Peyer's patch (tissue), 4 donors: Measurements from ENCODE around the gene SEMA3F. TPM values are rescaled to one million over a fixed set of nuclear protein-coding genes. Genes with fewer than 3 reads are reported as not detected.

Experiments
- DNase-seq, 3 donors: peaks; one replicate each; pipeline ENCODE4 v3.0.0-alpha.2; 2017 to 2019
- H3K27ac ChIP-seq, 4 donors: fragments of 200-600 bp; sonication (generic); one replicate each; pipeline ENCODE4 v1.5.1; 2016 to 2019
- H3K27me3 ChIP-seq, 2 donors: fragments of 200-600 bp; sonication (generic); one replicate each; pipeline ENCODE4 v1.5.1; 2019
- H3K36me3 ChIP-seq, 3 donors: fragments of 200-600 bp; sonication (generic); one replicate each; pipeline ENCODE4 v1.5.1; 2016 to 2019
- H3K4me1 ChIP-seq, 4 donors: fragments of 200-600 bp; sonication (generic); one replicate each; pipeline ENCODE4 v1.5.1; 2016 to 2019
- H3K4me3 ChIP-seq, 4 donors: fragments of 200-600 bp; sonication (generic); 1 replicate in 3 of 4; 2 replicates in 1 of 4; pipeline ENCODE4 v1.5.1; 2016 to 2019; ENCODE audit warnings: mild to moderate bottlenecking in 1 of 4
- H3K9me3 ChIP-seq, 4 donors: fragments of 200-600 bp; sonication (generic); one replicate each; pipeline ENCODE4 v1.5.1; 2016 to 2019; ENCODE audit warnings: mild to moderate bottlenecking in 1 of 4
- POLR2A ChIP-seq, 2 donors: fragments of 450-650 bp; IDR thresholded peaks; one replicate each; pipeline ENCODE4 v1.5.1; 2017; ENCODE audit warnings: antibody characterized with exemption in 2 of 2, mild to moderate bottlenecking in 2 of 2, moderate library complexity in 2 of 2
- total RNA-seq, 4 donors: library from RNA; depleted of rRNA; stranded (reverse); fragments of >200 nt; gene quantifications; one replicate each; pipeline ENCODE4 v1.1.0, GENCODE V29; 2016
- TF ChIP-seq, protein P1 (sequence below), 6 experiments: fragments of 450-650 bp in 4 of 6; fragments of 200-600 bp in 2 of 6; sonication (generic) in 1 of 6; IDR thresholded peaks; one replicate each; pipeline ENCODE4 v1.5.1; 2017 to 2019; ENCODE audit warnings: antibody characterized with exemption in 6 of 6, mild to moderate bottlenecking in 3 of 6, moderate library complexity in 1 of 6

Gene SEMA3F
- total RNA-seq, 4 donors from 2014 or later: 21.2 to 41.0 (median 23.2) TPM

DNA sequence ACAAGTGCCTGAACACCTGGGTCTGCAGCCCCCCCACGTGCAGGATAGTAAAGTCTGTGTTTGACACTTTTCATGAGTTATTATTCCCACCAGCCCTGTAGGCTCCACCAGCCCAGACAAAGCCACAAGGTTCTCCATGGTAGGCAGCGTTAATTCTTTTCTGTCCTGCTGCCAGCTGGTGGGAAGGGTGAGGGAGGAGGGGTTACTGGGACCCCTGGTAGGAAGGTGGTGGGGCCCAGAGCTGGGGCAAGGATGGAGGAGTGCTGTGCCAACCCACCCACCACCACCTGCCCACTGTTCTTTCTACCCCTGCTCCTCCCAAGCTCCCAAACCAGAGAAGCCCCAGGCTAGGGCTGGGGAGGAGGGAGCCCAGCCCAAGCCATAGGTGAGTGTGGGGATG, 20.8 kb upstream of the SEMA3F start:
- no peak overlapping the region for H3K27ac ChIP-seq
- no peaks in the 10 kb centered on the region for H3K9me3 ChIP-seq
- H3K36me3 ChIP-seq: no peaks in the 10 kb centered on the region
- no peak overlapping the region for H3K4me3 ChIP-seq
- H3K27me3 ChIP-seq: no peaks in the 10 kb centered on the region
- DNase-seq: no peak
- TF ChIP-seq, protein P1, sequence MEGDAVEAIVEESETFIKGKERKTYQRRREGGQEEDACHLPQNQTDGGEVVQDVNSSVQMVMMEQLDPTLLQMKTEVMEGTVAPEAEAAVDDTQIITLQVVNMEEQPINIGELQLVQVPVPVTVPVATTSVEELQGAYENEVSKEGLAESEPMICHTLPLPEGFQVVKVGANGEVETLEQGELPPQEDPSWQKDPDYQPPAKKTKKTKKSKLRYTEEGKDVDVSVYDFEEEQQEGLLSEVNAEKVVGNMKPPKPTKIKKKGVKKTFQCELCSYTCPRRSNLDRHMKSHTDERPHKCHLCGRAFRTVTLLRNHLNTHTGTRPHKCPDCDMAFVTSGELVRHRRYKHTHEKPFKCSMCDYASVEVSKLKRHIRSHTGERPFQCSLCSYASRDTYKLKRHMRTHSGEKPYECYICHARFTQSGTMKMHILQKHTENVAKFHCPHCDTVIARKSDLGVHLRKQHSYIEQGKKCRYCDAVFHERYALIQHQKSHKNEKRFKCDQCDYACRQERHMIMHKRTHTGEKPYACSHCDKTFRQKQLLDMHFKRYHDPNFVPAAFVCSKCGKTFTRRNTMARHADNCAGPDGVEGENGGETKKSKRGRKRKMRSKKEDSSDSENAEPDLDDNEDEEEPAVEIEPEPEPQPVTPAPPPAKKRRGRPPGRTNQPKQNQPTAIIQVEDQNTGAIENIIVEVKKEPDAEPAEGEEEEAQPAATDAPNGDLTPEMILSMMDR (IDR thresholded peaks at IDR 0.05): no peak
- no peak for TF ChIP-seq POLR2A (IDR thresholded peaks at IDR 0.05)
- no peaks in the 10 kb centered on the region for H3K4me1 ChIP-seq

DNA sequence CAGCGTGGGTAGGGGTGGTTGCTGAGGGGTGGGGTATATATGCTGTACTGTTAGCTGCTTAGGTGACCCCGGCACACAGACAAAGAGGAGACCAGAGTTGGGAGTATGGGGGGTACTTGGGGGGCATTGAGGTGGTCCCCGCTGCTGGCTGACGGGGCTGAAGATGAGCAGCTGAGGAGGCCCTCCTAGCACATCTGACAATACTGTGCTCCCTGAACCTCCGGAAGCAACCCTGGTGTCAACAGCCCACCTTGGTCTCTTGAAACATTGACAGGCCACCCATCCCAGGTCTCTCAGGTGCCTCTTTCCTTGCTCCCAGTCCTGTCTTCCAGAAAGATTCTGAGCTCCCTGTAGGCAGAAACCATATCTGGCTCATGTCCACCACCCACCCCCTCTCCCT, 19.2 kb upstream of the SEMA3F start:
- Histone ChIP-seq H3K4me3 (no peak overlapping the region), H3K27me3 (no peaks in the 10 kb centered on the region), H3K4me1 (no peaks in the 10 kb centered on the region), H3K36me3 (no peaks in the 10 kb centered on the region), H3K27ac (no peak overlapping the region), H3K9me3 (no peaks in the 10 kb centered on the region)
- TF ChIP-seq POLR2A (IDR thresholded peaks at IDR 0.05): no peak
- TF ChIP-seq, protein P1 (IDR thresholded peaks at IDR 0.05): no peak
- no peak for DNase-seq

DNA sequence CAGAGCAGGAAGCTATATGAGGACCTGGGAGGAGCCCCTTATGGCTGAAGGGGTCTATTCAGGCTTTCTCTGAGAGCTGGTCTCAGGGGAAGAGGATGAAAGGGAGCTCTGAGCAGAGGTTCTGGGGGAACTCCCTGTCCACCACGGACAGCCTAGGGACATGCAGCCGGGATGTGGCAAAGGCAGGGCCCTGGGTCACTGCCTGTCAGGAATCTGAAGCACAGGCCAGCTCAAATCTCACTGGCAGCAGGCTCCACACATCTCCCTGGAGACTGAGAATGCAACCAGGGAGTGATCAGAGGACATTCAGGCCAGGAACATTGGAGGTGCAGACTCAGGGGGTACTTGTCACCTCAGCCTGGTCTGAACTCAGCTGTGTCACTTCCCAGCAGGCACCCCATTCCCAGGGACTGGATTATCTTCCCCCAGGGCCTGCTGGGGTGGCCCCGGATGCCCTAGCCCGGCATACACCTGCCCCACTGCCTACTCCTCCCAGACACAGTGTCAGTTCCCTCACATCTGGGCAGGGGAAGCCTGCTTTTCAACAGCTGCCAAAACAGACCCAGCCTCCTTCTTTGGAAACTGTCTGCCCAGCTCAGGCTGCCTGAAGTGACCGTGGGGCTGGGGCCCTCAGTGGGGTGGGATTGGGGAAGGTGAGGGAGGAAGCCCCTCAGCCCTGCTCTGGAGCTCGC, 18.3 kb upstream of the SEMA3F start:
- no peak for DNase-seq
- no peaks in the 10 kb centered on the region for H3K4me1 ChIP-seq
- no peaks in the 10 kb centered on the region for H3K9me3 ChIP-seq
- no peaks in the 10 kb centered on the region for H3K27me3 ChIP-seq
- TF ChIP-seq, protein P1 (IDR thresholded peaks at IDR 0.05): no peak
- TF ChIP-seq POLR2A (IDR thresholded peaks at IDR 0.05): no peak
- no peak overlapping the region for H3K27ac ChIP-seq
- no peaks in the 10 kb centered on the region for H3K36me3 ChIP-seq
- H3K4me3 ChIP-seq: no peak overlapping the region

DNA sequence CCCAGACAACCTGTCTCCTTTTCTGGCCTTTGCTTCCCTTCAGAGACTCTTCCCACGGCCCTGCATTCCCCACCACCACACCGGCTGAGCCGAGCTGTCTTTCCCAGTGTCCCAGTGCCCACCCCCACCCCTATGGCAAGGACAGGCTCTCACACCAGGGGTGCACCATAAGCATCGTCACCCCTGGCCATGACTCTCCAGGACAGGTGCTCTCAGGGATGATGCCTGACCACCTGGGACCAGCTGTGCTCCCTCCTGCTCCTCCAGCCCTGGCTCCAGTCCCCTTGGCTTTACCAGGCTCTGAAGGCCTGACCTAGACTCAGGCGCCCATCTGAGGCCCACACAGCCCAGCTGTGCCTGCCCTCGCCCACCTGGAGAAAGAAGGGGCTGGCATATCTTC, 17.6 kb upstream of the SEMA3F start:
- no peak overlapping the region for H3K27ac ChIP-seq

DNA sequence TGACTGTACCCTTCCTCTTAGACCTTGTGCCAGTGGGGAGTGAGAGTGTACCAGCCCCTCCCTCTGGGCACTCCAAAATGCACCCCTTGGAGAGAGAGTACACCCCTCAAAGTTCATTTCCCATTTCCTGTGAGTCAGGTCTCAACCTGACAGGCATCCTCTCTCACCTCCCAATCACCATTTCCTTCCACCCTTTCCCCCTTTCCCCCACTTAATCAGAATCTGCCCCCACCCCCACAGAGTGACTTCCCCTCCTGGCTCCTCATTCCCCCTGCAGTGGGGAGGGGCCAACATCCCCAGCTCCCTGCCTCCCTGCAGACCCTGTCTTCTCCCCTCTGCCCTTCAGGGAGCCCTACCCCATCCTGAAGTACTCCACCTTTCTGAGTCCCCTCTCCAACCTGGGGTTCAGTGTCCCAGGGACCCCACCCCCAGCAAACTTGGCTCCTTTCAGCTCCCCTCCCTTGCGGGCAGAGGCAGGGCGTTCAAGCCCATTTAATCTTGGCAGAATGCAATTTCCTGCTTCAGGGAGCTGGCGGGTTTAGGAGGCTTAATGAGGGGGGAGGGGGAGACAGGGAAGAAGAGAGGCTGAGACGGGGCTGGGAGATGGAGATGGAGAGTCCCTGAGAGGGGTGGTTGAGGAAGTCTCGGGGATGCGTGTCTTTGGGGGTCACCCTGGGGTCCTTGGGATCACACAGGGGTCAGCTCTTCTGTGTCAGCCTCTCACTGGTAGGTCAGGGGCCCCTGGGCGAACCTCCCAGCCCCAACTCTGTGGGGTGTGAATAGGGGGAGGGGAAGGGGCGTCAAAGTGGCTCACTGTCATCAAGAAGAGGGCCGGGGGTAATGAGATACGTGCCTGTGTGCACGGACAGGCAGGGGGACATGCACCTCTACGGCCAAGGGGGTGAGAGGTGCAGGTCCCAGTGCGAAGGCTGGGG, 16.6 kb upstream of the SEMA3F start:
- Histone ChIP-seq H3K36me3 (no peaks in the 10 kb centered on the region), H3K27ac (no peak overlapping the region), H3K4me3 (no peak overlapping the region), H3K9me3 (no peaks in the 10 kb centered on the region), H3K4me1 (no peaks in the 10 kb centered on the region), H3K27me3 (no peaks in the 10 kb centered on the region)
- DNase-seq: no peak
- TF ChIP-seq POLR2A (IDR thresholded peaks at IDR 0.05): no peak
- TF ChIP-seq, protein P1 (IDR thresholded peaks at IDR 0.05): no peak

More for the DNA sequence above, 17.6 kb upstream of the SEMA3F start:
- Histone ChIP-seq H3K4me1 (no peaks in the 10 kb centered on the region), H3K36me3 (no peaks in the 10 kb centered on the region), H3K27me3 (no peaks in the 10 kb centered on the region), H3K4me3 (no peak overlapping the region), H3K9me3 (no peaks in the 10 kb centered on the region)
- DNase-seq: no peak
- no peak for TF ChIP-seq POLR2A (IDR thresholded peaks at IDR 0.05)
- TF ChIP-seq, protein P1 (IDR thresholded peaks at IDR 0.05): no peak
